Measurements from ENCODE around the gene ARHGAP21.
"Not testable (repeated sequence)": the region's sequence is repeated elsewhere in the genome, so short reads cannot be mapped to it uniquely, and the experiment has no call there.

The ARHGAP21 gene

DNA sequence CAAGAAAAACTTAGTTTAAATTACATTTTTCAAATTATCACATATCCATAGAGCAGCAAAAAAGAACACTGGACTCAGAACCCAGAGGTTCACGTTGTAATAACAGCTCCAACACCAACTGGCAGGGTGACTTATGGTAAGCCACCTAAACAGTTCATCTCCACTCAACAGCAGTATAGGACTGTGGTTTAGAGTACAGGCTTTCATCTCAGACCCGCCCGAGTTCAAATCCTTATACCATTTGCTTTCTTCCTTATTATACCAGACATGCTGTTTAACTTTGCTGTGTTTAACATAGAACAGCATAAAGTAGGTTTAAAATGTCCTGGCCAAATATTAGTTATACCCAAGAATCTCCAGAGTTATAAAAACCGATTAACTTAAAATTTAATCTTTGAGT is 97.9 kb downstream of the ARHGAP21 start:
- TF ChIP-seq, protein P1, sequence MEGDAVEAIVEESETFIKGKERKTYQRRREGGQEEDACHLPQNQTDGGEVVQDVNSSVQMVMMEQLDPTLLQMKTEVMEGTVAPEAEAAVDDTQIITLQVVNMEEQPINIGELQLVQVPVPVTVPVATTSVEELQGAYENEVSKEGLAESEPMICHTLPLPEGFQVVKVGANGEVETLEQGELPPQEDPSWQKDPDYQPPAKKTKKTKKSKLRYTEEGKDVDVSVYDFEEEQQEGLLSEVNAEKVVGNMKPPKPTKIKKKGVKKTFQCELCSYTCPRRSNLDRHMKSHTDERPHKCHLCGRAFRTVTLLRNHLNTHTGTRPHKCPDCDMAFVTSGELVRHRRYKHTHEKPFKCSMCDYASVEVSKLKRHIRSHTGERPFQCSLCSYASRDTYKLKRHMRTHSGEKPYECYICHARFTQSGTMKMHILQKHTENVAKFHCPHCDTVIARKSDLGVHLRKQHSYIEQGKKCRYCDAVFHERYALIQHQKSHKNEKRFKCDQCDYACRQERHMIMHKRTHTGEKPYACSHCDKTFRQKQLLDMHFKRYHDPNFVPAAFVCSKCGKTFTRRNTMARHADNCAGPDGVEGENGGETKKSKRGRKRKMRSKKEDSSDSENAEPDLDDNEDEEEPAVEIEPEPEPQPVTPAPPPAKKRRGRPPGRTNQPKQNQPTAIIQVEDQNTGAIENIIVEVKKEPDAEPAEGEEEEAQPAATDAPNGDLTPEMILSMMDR (IDR thresholded peaks at IDR 0.05; ENCODE audit: borderline replicate concordance, control extremely low read depth, extremely low read depth, insufficient read depth, missing control alignments) = no peak
- in situ Hi-C loops (cut with MboI; ENCODE audit: low sequenced_read_pairs, unreplicated experiment) = no loop called here
- no peak for DNase-seq (ENCODE audit: low spot score)

DNA sequence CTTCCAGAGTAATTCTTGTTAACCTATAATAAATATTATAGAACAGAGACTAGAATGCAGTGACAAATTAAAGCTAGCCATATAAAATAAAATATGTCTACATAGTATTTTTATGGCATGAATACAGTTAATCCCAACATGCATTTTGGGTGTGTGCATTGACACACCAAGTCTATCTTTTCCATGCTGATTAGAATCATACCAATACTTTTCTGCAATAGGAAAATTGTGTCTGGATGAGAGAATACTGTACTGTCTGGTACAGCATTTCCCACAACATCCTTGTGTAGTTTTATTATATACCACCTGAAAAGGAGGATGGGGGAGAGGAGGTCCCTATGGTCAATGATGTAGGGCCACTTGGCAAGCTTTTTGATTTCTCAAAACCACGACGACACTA is 100.3 kb downstream of the ARHGAP21 start:
- no peak for DNase-seq (ENCODE audit: low spot score)
- TF ChIP-seq, protein P1 (IDR thresholded peaks at IDR 0.05; ENCODE audit: borderline replicate concordance, control extremely low read depth, extremely low read depth, insufficient read depth, missing control alignments) = no peak
- in situ Hi-C loops (cut with MboI; ENCODE audit: low sequenced_read_pairs, unreplicated experiment) = no loop called here

DNA sequence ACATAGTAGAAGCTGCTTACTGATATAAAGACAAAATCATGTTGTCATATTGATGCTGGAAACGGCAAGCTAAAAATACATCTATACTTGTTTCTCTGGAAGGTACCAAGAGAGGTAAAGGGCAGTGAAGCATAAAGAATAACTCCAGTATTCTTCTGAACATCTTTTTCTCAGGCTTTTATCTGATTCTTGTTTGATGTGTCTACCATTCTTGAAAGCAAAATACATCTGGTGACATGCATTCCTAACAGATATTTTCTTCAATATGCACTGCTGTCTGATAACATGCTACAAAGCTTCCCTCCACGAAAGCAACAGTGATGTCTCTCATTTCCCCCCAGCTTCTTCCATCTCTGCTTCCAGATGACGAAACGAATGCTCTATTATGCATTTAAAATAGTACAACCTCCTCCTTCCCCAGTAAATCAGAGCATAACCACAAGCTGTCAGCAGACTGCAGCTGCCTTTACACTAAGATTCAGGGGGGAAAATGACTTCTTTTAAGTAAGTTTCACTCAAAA is 100.8 kb downstream of the ARHGAP21 start:
- in situ Hi-C loops (cut with MboI; ENCODE audit: low sequenced_read_pairs, unreplicated experiment) = no loop called here
- DNase-seq (ENCODE audit: low spot score) = no peak
- TF ChIP-seq, protein P1 (IDR thresholded peaks at IDR 0.05; ENCODE audit: borderline replicate concordance, control extremely low read depth, extremely low read depth, insufficient read depth, missing control alignments) = no peak

DNA sequence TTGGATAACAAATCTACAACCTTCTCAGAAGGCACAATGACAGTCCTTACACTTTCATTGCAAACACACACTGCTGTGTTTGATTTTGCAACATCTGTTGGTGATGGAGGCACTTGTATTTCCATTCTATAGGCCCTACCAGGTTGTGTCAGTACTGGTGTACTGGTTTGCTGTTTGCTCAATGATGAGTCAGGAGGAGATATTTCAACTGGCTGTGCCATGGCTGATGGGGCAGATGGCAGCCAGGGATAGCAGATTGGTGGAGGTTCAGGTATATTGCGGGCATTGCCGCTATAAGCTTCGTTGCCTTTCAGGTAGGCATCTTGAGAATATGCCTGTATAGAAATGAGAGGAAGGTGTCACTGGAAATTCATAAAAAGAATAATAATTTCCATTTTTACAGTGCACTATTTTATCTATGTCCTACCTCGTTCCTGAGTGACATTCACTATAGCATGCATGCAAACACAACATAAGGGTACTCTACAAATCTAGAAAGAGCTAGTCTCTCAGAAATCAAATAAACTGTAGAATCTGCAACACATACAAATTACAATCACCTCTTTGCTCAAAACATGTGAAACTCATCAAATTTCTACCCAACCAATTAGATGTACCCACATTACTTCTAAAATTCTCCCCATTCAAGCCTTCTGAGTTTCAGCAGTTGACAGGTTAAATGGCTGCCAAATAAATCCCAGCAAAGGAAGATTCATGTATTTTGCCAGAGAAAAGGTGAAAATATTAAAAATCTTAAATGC is 102.5 kb downstream of the ARHGAP21 start:
- DNase-seq (ENCODE audit: low spot score); in situ Hi-C loops (cut with MboI; ENCODE audit: low sequenced_read_pairs, unreplicated experiment): not testable (repeated sequence)

DNA sequence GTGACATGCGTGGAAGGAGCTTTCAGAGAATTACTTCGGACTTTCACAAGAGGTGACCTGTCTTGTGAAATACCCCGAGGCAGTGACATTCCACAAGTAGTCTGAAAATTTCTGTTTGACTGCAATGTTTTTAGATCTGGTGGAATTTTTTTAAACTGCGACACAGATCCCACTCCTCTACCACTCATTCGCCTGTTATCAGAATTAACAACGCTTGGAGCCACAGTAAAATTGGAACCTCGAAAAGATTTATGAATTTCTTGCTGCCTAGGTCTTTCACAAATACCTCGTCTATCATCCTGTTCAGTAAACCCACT is 103.7 kb downstream of the ARHGAP21 start:
- DNase-seq (ENCODE audit: low spot score); in situ Hi-C loops (cut with MboI; ENCODE audit: low sequenced_read_pairs, unreplicated experiment): not testable (repeated sequence)

DNA sequence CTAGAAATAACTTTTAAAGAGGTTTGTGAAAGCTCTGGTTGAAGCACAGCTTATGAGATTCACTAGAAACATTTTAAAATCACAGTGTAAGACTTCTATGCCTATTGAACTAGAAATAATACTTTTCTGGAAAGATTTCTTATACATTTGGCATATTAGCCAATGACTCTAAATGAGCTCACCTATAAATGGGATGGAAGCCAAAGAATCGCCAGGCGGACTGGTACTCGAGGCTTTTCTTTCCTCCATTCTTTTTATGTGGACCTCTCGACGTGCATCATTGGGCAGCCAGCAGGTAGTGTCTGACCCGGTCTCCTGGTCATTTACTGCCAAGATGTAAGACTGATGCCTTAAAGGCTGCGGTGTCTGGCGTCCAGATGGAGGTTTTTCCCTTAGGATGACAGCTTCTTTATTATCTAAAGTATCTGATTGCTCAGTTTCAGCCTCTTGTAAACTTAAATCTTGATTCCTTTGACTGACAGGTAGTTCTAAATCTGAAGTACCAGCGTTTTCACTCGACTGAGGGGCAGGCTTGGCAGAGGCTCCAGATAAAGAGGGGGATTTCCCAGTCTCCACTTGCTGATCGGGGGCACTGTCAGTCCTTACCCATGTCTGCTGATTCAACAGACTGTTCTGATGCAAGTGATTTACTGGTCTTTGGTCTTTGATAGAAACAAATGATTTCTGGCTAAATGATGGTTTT is 104.2 kb downstream of the ARHGAP21 start:
- DNase-seq (ENCODE audit: low spot score); in situ Hi-C loops (cut with MboI; ENCODE audit: low sequenced_read_pairs, unreplicated experiment): not testable (repeated sequence)

DNA sequence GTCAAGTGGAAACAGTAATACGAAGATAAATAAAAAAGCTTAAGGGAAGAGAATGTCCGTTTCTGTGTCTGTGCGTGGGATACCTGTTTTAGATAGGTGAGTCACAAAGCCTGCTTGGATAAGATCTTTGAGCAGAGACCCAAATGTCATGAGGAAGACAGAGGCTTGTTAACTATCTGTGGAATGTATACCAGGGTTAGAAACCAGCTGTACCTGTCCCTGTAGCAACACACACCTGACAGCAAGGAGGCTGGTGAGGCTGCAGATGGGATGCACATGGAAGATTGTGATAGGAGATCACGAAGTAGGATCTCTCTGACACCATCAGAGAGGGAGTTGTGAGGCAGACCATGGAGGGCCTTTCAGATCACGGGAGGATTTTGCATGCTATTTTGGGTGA is 105.3 kb downstream of the ARHGAP21 start:
- TF ChIP-seq, protein P1 (IDR thresholded peaks at IDR 0.05; ENCODE audit: borderline replicate concordance, control extremely low read depth, extremely low read depth, insufficient read depth, missing control alignments) = no peak
- in situ Hi-C loops (cut with MboI; ENCODE audit: low sequenced_read_pairs, unreplicated experiment) = no loop called here
- DNase-seq (ENCODE audit: low spot score) = no peak

DNA sequence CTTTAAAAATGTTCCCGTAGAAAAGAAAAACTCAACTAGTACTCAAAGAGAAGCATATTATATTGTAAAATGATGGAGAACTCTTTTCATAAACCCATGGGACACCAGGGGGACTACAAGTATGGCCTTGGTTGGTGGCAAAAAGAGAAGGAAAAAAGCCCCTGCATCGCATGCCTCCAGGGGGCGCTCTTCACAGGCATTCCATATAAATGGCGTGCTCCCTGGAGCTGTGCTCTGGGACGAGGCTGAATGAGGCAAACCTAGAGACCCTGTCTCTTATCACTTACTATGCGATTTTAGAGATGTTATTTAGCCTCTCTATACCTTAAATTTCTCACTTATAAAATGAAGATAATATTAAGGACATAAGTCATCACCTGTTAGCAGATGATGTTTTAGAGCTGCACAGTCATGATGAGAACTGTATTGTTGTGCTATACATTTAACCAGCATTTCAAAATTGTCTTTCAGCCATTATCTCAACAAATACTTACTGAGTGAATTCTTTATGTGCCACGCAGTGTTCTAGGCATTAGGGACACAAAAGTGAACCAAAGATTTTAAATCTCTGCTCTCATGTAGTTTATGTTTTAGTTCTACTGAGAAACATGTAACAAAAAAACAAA is 105.8 kb downstream of the ARHGAP21 start:
- peak; percentile 31 for DNase-seq (ENCODE audit: low spot score)
- in situ Hi-C loops (cut with MboI; ENCODE audit: low sequenced_read_pairs, unreplicated experiment) = no loop called here
- TF ChIP-seq, protein P1 (IDR thresholded peaks at IDR 0.05; ENCODE audit: borderline replicate concordance, control extremely low read depth, extremely low read depth, insufficient read depth, missing control alignments) = peak; percentile 71
